Measurements from ENCODE around the gene RNF182.

RNF182 gene

GRCh38 chr6:13978787-13979186, 54.0 kb downstream of the RNF182 start:
- no peaks in the 10 kb centered on the region for H3K4me1 ChIP-seq (ENCODE audit: insufficient read depth, poor library complexity, severe bottlenecking)
- H3K4me3 ChIP-seq (ENCODE audit: severe bottlenecking) = no peak overlapping the region
- ATAC-seq (ENCODE audit: low read depth) = no peak
- H3K27ac ChIP-seq (ENCODE audit: poor library complexity, severe bottlenecking) = no peak overlapping the region
- H3K27me3 ChIP-seq (ENCODE audit: insufficient read depth, poor library complexity, severe bottlenecking) = no peaks in the 10 kb centered on the region
- H3K36me3 ChIP-seq (ENCODE audit: low read depth) = no peaks in the 10 kb centered on the region
- no peak for DNase-seq (ENCODE audit: low spot score)
- TF ChIP-seq CTCF (IDR thresholded peaks at IDR 0.05; ENCODE audit: poor library complexity, severe bottlenecking) = no peak
- no peaks in the 10 kb centered on the region for H3K9me3 ChIP-seq (ENCODE audit: severe bottlenecking)

- H3K4me3 ChIP-seq (ENCODE audit: severe bottlenecking) = no peak overlapping the region
- ATAC-seq (ENCODE audit: low read depth) = no peak
Measured at GRCh38 chr6:13979284-13980171, 54.8 kb downstream of the RNF182 start.

DNA sequence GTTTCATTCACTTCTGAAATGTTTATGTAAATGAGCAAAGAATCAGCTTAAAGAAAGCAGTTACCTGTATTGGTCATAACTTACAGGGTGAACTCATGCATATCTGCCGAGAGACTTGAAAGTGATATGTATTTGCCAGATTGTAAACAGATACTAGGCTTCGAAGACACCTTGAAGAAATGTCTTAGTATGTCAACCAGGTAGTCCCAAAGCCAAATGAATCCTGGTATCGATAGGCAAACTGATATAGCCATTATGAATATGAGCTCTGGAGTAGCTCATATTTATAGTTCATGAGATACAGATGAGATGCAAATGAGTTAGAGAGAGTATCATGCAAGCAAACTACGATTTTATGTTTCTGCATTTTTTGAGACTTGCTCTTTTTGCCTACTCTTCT, 55.8 kb downstream of the RNF182 start:
- H3K4me1 ChIP-seq (ENCODE audit: insufficient read depth, poor library complexity, severe bottlenecking) = peaks cover 6% of the 10 kb centered on the region
- no peaks in the 10 kb centered on the region for H3K36me3 ChIP-seq (ENCODE audit: low read depth)
- H3K4me3 ChIP-seq (ENCODE audit: severe bottlenecking) = no peak overlapping the region
- H3K27me3 ChIP-seq (ENCODE audit: insufficient read depth, poor library complexity, severe bottlenecking) = no peaks in the 10 kb centered on the region
- ATAC-seq (ENCODE audit: low read depth) = no peak
- DNase-seq (ENCODE audit: low spot score) = no peak
- TF ChIP-seq CTCF (IDR thresholded peaks at IDR 0.05; ENCODE audit: poor library complexity, severe bottlenecking) = no peak
- H3K27ac ChIP-seq (ENCODE audit: poor library complexity, severe bottlenecking) = no peak overlapping the region
- H3K9me3 ChIP-seq (ENCODE audit: severe bottlenecking) = no peaks in the 10 kb centered on the region

More at GRCh38 chr6:13979284-13980171, 54.8 kb downstream of the RNF182 start:
- Histone ChIP-seq H3K9me3 (ENCODE audit: severe bottlenecking) (no peaks in the 10 kb centered on the region), H3K36me3 (ENCODE audit: low read depth) (no peaks in the 10 kb centered on the region), H3K27ac (ENCODE audit: poor library complexity, severe bottlenecking) (no peak overlapping the region), H3K4me1 (ENCODE audit: insufficient read depth, poor library complexity, severe bottlenecking) (no peaks in the 10 kb centered on the region), H3K27me3 (ENCODE audit: insufficient read depth, poor library complexity, severe bottlenecking) (no peaks in the 10 kb centered on the region)
- TF ChIP-seq CTCF (IDR thresholded peaks at IDR 0.05; ENCODE audit: poor library complexity, severe bottlenecking) = no peak
- DNase-seq (ENCODE audit: low spot score) = no peak

GRCh38 chr6:13985663-13986325, 61.0 kb downstream of the RNF182 start:
- H3K27ac ChIP-seq (ENCODE audit: poor library complexity, severe bottlenecking) = no peak overlapping the region
- H3K27me3 ChIP-seq (ENCODE audit: insufficient read depth, poor library complexity, severe bottlenecking) = no peaks in the 10 kb centered on the region
- DNase-seq (ENCODE audit: low spot score) (no peak), ATAC-seq (ENCODE audit: low read depth) (no peak)
- TF ChIP-seq CTCF (IDR thresholded peaks at IDR 0.05; ENCODE audit: poor library complexity, severe bottlenecking) = no peak
- no peaks in the 10 kb centered on the region for H3K36me3 ChIP-seq (ENCODE audit: low read depth)
- peaks cover 6% of the 10 kb centered on the region for H3K4me1 ChIP-seq (ENCODE audit: insufficient read depth, poor library complexity, severe bottlenecking)
- no peak overlapping the region for H3K4me3 ChIP-seq (ENCODE audit: severe bottlenecking)
- H3K9me3 ChIP-seq (ENCODE audit: severe bottlenecking) = peaks cover 2% of the 10 kb centered on the region
